Stimulated activated CD4-positive, alpha-beta T cell treated with anti-CD3 and anti-CD28 coated beads, Interleukin-15, amount 100 ng/mL, for 24 hours (primary cell): ENCODE results near the gene RNASE1.
"Not testable (repeated sequence)": the region's sequence is repeated elsewhere in the genome, so short reads cannot be mapped to it uniquely, and the experiment has no call there.

Experiments used
- DNase-seq: peaks from one replicate; pipeline ENCODE4 v3.0.0-alpha.2; 2020

RNASE1 gene

GRCh38 chr14:20769421-20769820 lies 33.2 kb downstream of the RNASE1 start:
- no peak for DNase-seq

DNA sequence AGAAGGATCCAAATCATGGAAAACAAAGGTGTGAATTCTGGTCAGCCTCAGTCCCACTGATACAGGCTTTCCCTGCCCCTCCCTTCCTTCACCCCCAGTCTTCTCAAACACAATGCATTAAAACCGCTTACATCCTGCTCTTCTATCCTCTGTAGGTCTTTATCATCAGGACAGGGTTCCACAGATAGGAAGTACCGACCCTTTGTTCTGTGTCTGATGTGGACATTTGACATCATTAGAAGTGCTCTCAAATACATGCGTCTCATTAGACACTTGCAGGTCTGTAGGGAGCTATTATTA lies 34.1 kb downstream of the RNASE1 start:
- DNase-seq = no peak

GRCh38 chr14:20760950-20761349 lies 41.7 kb downstream of the RNASE1 start:
- no peak for DNase-seq

DNA sequence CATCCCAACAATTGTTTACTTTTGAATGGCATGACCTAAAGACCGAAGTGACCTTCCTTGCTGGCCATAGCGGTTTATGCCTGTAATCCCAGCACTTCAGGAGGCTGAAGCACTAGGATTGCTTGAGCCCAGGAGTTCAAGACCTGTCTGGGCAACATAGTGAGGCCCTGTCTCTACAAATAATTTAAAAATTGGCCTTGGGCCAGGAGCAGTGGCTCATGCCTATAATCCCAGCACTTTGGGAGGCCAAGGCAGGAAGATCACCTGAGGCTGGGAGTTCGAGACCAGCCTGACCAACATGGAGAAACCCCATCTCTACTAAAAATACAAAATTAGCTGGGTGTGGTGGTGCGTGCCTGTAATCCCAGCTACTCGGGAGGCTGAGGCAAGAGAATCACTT lies 43.2 kb downstream of the RNASE1 start:
- DNase-seq = not testable (repeated sequence)

DNA sequence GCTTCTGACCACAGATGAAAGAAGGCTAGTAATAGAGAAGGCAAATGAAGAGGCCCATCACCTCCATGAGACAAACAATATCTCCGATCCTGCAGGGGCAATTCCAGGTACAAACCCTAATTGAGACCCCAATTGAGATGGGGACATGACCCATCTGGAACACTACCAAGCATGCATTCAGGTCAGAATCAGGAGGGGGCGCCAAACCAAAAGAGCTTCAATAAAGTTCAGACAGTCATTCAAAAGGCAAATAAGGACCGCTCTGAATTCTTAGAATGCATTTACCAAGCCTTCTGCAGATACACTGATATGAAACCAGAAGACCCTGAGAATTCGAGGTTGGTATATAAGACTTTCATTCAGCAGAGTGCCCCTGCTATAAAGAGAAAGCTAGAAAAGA lies 44.7 kb downstream of the RNASE1 start:
- peak; percentile 44 for DNase-seq

DNA sequence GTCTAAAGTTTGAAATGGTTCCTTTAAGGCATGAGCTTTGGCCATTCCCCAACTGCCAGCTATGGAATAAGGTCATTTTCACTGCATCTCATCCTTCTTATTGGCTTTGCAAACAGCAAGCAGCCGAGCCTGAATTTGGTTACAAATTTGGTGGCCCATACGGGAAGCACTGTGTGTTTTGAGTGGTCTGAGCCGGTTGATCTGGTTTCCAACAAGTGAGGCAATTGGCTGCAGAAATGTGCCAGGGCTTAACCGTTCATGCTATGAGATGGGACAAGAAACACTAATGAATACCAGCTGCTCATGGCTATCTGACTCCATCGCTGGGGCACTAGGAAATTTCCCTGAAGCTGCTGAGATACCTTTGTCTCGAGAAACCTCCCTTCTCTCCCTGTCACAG lies 47.6 kb downstream of the RNASE1 start:
- no peak for DNase-seq

GRCh38 chr14:20754308-20754707 lies 48.3 kb downstream of the RNASE1 start:
- no peak for DNase-seq

DNA sequence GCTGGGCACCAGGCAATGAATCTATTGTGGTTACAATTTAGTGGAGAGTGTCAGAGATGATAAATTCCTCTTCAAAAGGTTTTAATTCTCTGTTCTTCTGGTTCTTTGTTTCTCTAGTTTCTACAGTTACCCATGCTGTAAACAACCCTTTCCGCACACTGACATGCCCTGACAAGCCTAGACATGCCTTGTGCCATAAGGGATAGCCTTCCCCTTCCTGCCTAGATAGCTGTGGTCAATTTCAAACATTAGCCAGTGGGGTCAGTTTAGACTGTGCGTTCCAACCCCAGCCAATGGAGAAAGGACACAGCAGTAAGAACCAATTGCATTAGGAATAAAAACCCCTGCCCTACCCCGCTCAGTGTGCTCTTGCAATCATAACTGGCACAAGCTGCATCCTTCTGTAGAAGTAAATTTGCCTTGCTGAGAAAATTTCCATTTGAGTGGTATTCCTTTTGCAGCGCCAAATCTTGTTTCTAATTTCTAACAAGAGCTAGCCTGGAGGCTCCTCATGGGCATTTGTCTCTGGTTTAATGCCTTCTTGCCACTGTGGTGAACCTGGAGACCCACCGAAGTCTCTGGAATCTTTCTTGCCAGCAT lies 50.6 kb downstream of the RNASE1 start:
- DNase-seq = no peak
